HCT116 (cell line): ENCODE results near the gene STAB1.

ENCODE experiments used
- CTCF ChIP-seq, 3 experiments: fragments of 200-600 bp in 1 of 3; sonication (generic) in 1 of 3; IDR thresholded peaks in 2 of 3; conservative IDR thresholded peaks in 1 of 3; 2 replicates each; pipeline ENCODE4 v1.5.1; 2012 to 2017; ENCODE audit warnings: low read depth in 2 of 3, low read length in 2 of 3, antibody characterized with exemption in 1 of 3, borderline replicate concordance in 1 of 3, control low read depth in 1 of 3, mild to moderate bottlenecking in 1 of 3, mixed read lengths in 1 of 3, mixed run types in 1 of 3, moderate library complexity in 1 of 3; ENCODE audit not compliant: insufficient read depth in 1 of 3
- EZH2 ChIP-seq: fragments of 200-600 bp; sonication (generic); IDR thresholded peaks from 2 replicates; pipeline ENCODE4 v1.6.1; 2017; ENCODE audit warnings: antibody characterized with exemption, mixed run types
- EZH2phosphoT487 ChIP-seq: fragments of 200-600 bp; IDR thresholded peaks from 2 replicates; pipeline ENCODE4 v1.6.1; 2018; ENCODE audit warnings: antibody characterized with exemption, borderline replicate concordance
- MAX ChIP-seq: IDR thresholded peaks from 2 replicates; pipeline ENCODE4 v1.6.1; 2012
- POLR2A ChIP-seq: IDR thresholded peaks from 2 replicates; pipeline ENCODE4 v1.7.0; 2011; ENCODE audit warnings: borderline replicate concordance; ENCODE audit not compliant: insufficient read depth, insufficient read length; ENCODE audit errors: extremely low read depth
- SIN3A ChIP-seq: IDR thresholded peaks from 2 replicates; pipeline ENCODE4 v1.6.1; 2012; ENCODE audit warnings: low read depth
- ZNF274 ChIP-seq: fragments of 200-500 bp; sonication (Bioruptor generic); IDR thresholded peaks from 2 replicates; pipeline ENCODE4 v1.6.1; 2014; ENCODE audit warnings: mild to moderate bottlenecking, low read depth, low read length, inconsistent platforms

- TF ChIP-seq CTCF (IDR thresholded peaks at IDR 0.05 in 2 of 3, conservative IDR thresholded peaks at IDR 0.05 in 1 of 3; ENCODE audit: borderline replicate concordance in 1 of 3, insufficient read depth in 1 of 3, low read depth in 2 of 3, low read length in 2 of 3) = no peak
- no peak for TF ChIP-seq EZH2
- no peak for TF ChIP-seq EZH2phosphoT487
- no peak for TF ChIP-seq MAX
- TF ChIP-seq POLR2A = no peak
- no peak for TF ChIP-seq SIN3A
- TF ChIP-seq ZNF274 = no peak
These were observed 14.1 kb upstream of the STAB1 start for GRCh38 chr3:52480768-52481715.
